ENCODE measurements around the gene ALDH3A1. TPM values are rescaled to one million over a fixed set of nuclear protein-coding genes. Genes with fewer than 3 reads are reported as not detected.

The ALDH3A1 gene
- total and polyA plus RNA-seq, 12 donors = 0.12 to 1.5 (median 0.44) TPM; not detected in 8

GRCh38 chr17:19727501-19728078 is 20.5 kb downstream of the ALDH3A1 start:
- Histone ChIP-seq H3K27ac (peak overlapping the region; percentile 83 to 94 (median 89)), H3K27me3 (no peaks in the 10 kb centered on the region), H3K4me3 (no peak overlapping the region), H3K36me3 (no peaks in the 10 kb centered on the region), H3K4me1 (peaks cover 11 to 54% (median 28%) of the 10 kb centered on the region in 9 donors), H3K9me3 (no peaks in the 10 kb centered on the region)
- DNase-seq = peak in 1 of 2 donors; percentile 80
- intact Hi-C loops (cut with DNase I) = no loop called here
- 23 to 26% methylated on average over 4 of the region's 4 CpGs for WGBS, 2 donors
- TF ChIP-seq CTCF (IDR thresholded peaks at IDR 0.05) = no peak
- peak; percentile 73 to 90 (median 81) for ATAC-seq

GRCh38 chr17:19726631-19727376 is 21.3 kb downstream of the ALDH3A1 start:
- DNase-seq = no peak

GRCh38 chr17:19725486-19725885 is 22.6 kb downstream of the ALDH3A1 start:
- Histone ChIP-seq H3K4me1 (peaks cover 11 to 50% (median 29%) of the 10 kb centered on the region in 9 donors), H3K27ac (peak overlapping the region in 1 of 10 donors; percentile 81), H3K27me3 (no peaks in the 10 kb centered on the region), H3K4me3 (no peak overlapping the region), H3K36me3 (no peaks in the 10 kb centered on the region), H3K9me3 (no peaks in the 10 kb centered on the region)
- 97 to 99% methylated on average over 5 of the region's 5 CpGs for WGBS, 2 donors
- no peak for TF ChIP-seq CTCF (IDR thresholded peaks at IDR 0.05)
- intact Hi-C loops (cut with DNase I) = no loop called here
- ATAC-seq = no peak
- no peak for DNase-seq

More at GRCh38 chr17:19726631-19727376, 21.3 kb downstream of the ALDH3A1 start:
- ATAC-seq = peak in 1 of 8 donors; percentile 15
- intact Hi-C loops (cut with DNase I) = no loop called here
- Histone ChIP-seq H3K4me1 (peaks cover 11 to 54% (median 28%) of the 10 kb centered on the region in 9 donors), H3K27me3 (no peaks in the 10 kb centered on the region), H3K27ac (peak overlapping the region; percentile 83 to 94 (median 89)), H3K4me3 (no peak overlapping the region), H3K9me3 (no peaks in the 10 kb centered on the region), H3K36me3 (no peaks in the 10 kb centered on the region)
- 75 to 76% methylated on average over 7 of the region's 7 CpGs for WGBS, 2 donors
- TF ChIP-seq CTCF (IDR thresholded peaks at IDR 0.05) = no peak

- Histone ChIP-seq H3K4me1 (peaks cover 11 to 52% (median 29%) of the 10 kb centered on the region in 9 donors), H3K4me3 (peak overlapping the region in 6 of 10 donors; percentile 17 to 47 (median 32)), H3K36me3 (no peaks in the 10 kb centered on the region), H3K27ac (peak overlapping the region in 4 of 10 donors; percentile 9 to 81 (median 38)), H3K9me3 (no peaks in the 10 kb centered on the region), H3K27me3 (no peaks in the 10 kb centered on the region)
- TF ChIP-seq CTCF (IDR thresholded peaks at IDR 0.05) = no peak
- peak in 4 of 8 donors; percentile 14 to 36 (median 16) for ATAC-seq
- WGBS, 2 donors = 56 to 69% methylated on average over 55 of the region's 55 CpGs
- intact Hi-C loops (cut with DNase I) = no loop called here
- peak; percentile 34 to 65 for DNase-seq
Measured at GRCh38 chr17:19724501-19725420, 23.3 kb downstream of the ALDH3A1 start.
